CD4-positive, alpha-beta T cell (primary cell): ENCODE data around the gene FUT8. TPM values are rescaled to one million over a fixed set of nuclear protein-coding genes. Genes with fewer than 3 reads are reported as not detected.

ENCODE experiments used
- ATAC-seq: fragments of 200-7000 bp; cut with Tn5 transposase; one replicate; pipeline ENCODE4 v1.10.0; 2022; ENCODE audit warnings: mild to moderate bottlenecking; ENCODE audit not compliant: poor library complexity
- CTCF ChIA-PET: fragments of 350-600 bp; sonication (Branson Sonifier 250); formaldehyde crosslinking; loops from one replicate; lab custom pipeline; 2021; ENCODE audit warnings: antibody characterized with exemption, inconsistent platforms; lab: Charles Lee
- POLR2A ChIA-PET: fragments of 350-600 bp; sonication (Branson Sonifier 250); formaldehyde crosslinking; loops from one replicate; lab custom pipeline; 2021; ENCODE audit warnings: antibody characterized with exemption, inconsistent platforms; lab: Charles Lee
- DNase-seq, 14 experiments: peaks; one replicate each; pipeline ENCODE4 v3.0.0-alpha.2; 2013 to 2020; ENCODE audit warnings: mixed read lengths in 2 of 14
- H3K27ac ChIP-seq, 2 donors: one replicate each; pipeline versions ENCODE4 v1.5.1 to v1.7.0; 2013; ENCODE audit warnings: low read length in 2 of 2, low read depth in 1 of 2, mild to moderate bottlenecking in 1 of 2
- H3K27me3 ChIP-seq, 2 experiments: 1 replicate in 1 of 2; 2 replicates in 1 of 2; pipeline versions ENCODE4 v1.6.1 to v1.7.0; 2013; ENCODE audit warnings: low read length in 2 of 2, control low read depth in 1 of 2, mild to moderate bottlenecking in 1 of 2, moderate library complexity in 1 of 2; ENCODE audit not compliant: insufficient read depth in 2 of 2, control insufficient read depth in 1 of 2
- H3K36me3 ChIP-seq: one replicate; pipeline ENCODE4 v1.6.1; 2013; ENCODE audit warnings: low read length, control low read depth; ENCODE audit not compliant: insufficient read depth
- H3K4me1 ChIP-seq: one replicate; pipeline ENCODE4 v1.6.1; 2013; ENCODE audit warnings: low read length, control low read depth; ENCODE audit not compliant: insufficient read depth
- H3K4me3 ChIP-seq: one replicate; pipeline ENCODE4 v1.5.1; 2013; ENCODE audit warnings: mild to moderate bottlenecking, low read length, moderate library complexity
- H3K9me3 ChIP-seq, 2 experiments: 1 replicate in 1 of 2; 2 replicates in 1 of 2; pipeline versions ENCODE4 v1.6.1 to v1.7.0; 2013; ENCODE audit warnings: low read length in 2 of 2, mild to moderate bottlenecking in 2 of 2, control low read depth in 1 of 2, moderate library complexity in 1 of 2; ENCODE audit not compliant: control insufficient read depth in 1 of 2, insufficient read depth in 1 of 2
- H3K27ac Mint-ChIP-seq: one replicate; pipeline ENCODE4 v1.8.0; 2020; ENCODE audit warnings: mixed read lengths
- H3K27me3 Mint-ChIP-seq: one replicate; pipeline ENCODE4 v1.8.0; 2021; ENCODE audit warnings: mixed read lengths
- H3K36me3 Mint-ChIP-seq: one replicate; pipeline ENCODE4 v1.8.0; 2021; ENCODE audit warnings: low read depth, mixed read lengths
- H3K4me1 Mint-ChIP-seq: one replicate; pipeline ENCODE4 v1.8.0; 2021; ENCODE audit warnings: low read depth, mixed read lengths
- H3K4me3 Mint-ChIP-seq: one replicate; pipeline ENCODE4 v1.8.0; 2020; ENCODE audit warnings: mild to moderate bottlenecking, mixed read lengths
- H3K9me3 Mint-ChIP-seq: one replicate; pipeline ENCODE4 v1.8.0; 2020; ENCODE audit warnings: mixed read lengths
- intact Hi-C, 2 experiments: fragments of 100-400 bp; cut with DNase I in 1 of 2; cut with micrococcal nuclease in 1 of 2; formaldehyde crosslinking; loops; one replicate each; pipeline versions ENCODE4 v1.15.1 to v1.9.0; 2023 to 2025; cut with DNase I, micrococcal nuclease
- total RNA-seq, 174 experiments: library from RNA in 2 of 174; stranded (reverse) in 2 of 174; gene quantifications; one replicate each; pipeline ENCODE4 v1.2.3 and lab custom pipeline; 2021 to 2026
- TF ChIP-seq, protein P1 (sequence below): fragments of 200-600 bp; IDR thresholded peaks from one replicate; pipeline ENCODE4 v1.8.0; 2022; ENCODE audit warnings: antibody characterized with exemption, mild to moderate bottlenecking

Gene FUT8
- total RNA-seq, 2 experiments from 2014 or later = 31.3 to 39.1 TPM

DNA sequence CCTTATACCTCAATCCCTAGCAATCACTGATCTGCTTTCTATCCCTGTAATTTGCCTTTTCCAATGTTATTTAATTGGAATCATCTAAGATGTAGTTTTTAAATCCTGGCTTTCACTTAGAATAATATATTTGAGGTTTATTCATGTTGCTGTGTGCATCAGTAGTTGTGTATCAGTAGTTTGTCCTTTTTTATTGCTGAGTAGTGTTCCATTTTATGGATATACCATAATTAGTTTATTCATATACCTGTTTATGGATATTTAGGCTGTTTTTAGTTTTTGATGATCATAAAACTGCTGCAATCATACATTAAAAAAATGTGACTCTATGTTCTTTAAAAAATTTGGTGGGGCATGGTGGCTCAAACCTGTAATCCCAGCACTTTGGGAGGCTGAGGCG, 43.7 kb downstream of the FUT8 start:
- no peak overlapping the region for H3K27ac Mint-ChIP-seq
- H3K4me1 Mint-ChIP-seq = peaks cover 39% of the 10 kb centered on the region

DNA sequence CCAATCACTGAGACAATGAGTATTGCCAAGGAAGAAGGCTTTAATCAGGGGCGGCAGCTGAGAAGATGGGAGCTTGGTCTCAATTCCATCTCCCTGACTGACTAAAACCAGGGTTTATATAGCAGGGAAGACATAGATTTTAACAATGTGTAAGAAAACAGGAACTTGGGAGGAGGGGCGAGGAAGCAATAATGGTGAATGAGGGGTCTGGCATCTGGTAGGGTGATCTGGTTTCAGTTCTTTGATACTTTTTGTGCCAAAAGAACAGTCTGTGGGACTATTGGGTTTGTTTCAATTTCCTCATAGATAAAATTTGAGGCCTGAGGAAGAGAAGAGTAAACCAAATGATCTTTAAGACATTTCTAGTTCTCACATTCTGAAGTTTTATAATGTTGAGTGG, 49.2 kb downstream of the FUT8 start:
- Histone ChIP-seq H3K36me3 (peaks cover 15% of the 10 kb centered on the region), H3K27me3 (no peaks in the 10 kb centered on the region), H3K4me3 (no peak overlapping the region), H3K27ac (no peak overlapping the region), H3K9me3 (no peaks in the 10 kb centered on the region), H3K4me1 (peaks cover 3% of the 10 kb centered on the region)
- Mint-ChIP-seq H3K9me3 (no peaks in the 10 kb centered on the region), H3K4me1 (peaks cover 46% of the 10 kb centered on the region), H3K4me3 (no peak overlapping the region), H3K36me3 (peaks cover 66% of the 10 kb centered on the region), H3K27ac (peak overlapping the region; percentile 2), H3K27me3 (no peaks in the 10 kb centered on the region)
- TF ChIP-seq, protein P1, sequence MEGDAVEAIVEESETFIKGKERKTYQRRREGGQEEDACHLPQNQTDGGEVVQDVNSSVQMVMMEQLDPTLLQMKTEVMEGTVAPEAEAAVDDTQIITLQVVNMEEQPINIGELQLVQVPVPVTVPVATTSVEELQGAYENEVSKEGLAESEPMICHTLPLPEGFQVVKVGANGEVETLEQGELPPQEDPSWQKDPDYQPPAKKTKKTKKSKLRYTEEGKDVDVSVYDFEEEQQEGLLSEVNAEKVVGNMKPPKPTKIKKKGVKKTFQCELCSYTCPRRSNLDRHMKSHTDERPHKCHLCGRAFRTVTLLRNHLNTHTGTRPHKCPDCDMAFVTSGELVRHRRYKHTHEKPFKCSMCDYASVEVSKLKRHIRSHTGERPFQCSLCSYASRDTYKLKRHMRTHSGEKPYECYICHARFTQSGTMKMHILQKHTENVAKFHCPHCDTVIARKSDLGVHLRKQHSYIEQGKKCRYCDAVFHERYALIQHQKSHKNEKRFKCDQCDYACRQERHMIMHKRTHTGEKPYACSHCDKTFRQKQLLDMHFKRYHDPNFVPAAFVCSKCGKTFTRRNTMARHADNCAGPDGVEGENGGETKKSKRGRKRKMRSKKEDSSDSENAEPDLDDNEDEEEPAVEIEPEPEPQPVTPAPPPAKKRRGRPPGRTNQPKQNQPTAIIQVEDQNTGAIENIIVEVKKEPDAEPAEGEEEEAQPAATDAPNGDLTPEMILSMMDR = no peak
- DNase-seq = no peak
- no peak for ATAC-seq
- ChIA-PET CTCF (no interaction called here), POLR2A (no interaction called here)
- intact Hi-C loops = no loop called here

More for the DNA sequence above, 43.7 kb downstream of the FUT8 start:
- no peak for DNase-seq
- ChIA-PET CTCF (no interaction called here), POLR2A (no interaction called here)
- Histone ChIP-seq H3K4me3 (no peak overlapping the region), H3K9me3 (peaks cover 3 to 11% of the 10 kb centered on the region in 2 experiments), H3K36me3 (peaks cover 27% of the 10 kb centered on the region), H3K27ac (no peak overlapping the region), H3K27me3 (no peaks in the 10 kb centered on the region), H3K4me1 (no peaks in the 10 kb centered on the region)
- Mint-ChIP-seq H3K4me3 (no peak overlapping the region), H3K36me3 (peaks cover 87% of the 10 kb centered on the region), H3K9me3 (peaks cover 5% of the 10 kb centered on the region), H3K27me3 (no peaks in the 10 kb centered on the region)
- no peak for ATAC-seq
- intact Hi-C loops = no loop called here
- TF ChIP-seq, protein P1 = no peak

DNA sequence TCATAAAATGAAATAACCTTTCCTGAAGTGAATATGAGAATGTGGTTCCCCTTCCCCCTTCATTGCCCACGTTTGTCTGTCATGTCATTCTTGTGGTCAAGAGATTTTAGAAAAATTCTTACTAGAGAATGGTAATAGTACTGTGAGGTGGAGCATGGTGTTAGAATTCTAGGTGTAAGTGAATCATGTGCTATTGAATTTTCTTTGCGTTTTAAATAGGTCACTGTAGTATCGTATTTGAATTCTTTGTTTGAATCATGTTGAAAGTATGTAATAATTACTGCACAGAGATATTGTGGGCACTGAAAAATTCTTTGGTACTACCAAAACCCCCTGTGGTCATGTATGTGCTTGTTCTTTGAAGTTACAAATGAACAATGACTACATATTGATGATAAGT, 49.9 kb downstream of the FUT8 start:
- Histone ChIP-seq H3K4me1 (peaks cover 3% of the 10 kb centered on the region), H3K4me3 (no peak overlapping the region), H3K9me3 (no peaks in the 10 kb centered on the region), H3K27me3 (no peaks in the 10 kb centered on the region), H3K36me3 (peaks cover 11% of the 10 kb centered on the region), H3K27ac (no peak overlapping the region)
- TF ChIP-seq, protein P1 = no peak
- Mint-ChIP-seq H3K27ac (no peak overlapping the region), H3K4me3 (no peak overlapping the region), H3K27me3 (no peaks in the 10 kb centered on the region), H3K36me3 (peaks cover 60% of the 10 kb centered on the region), H3K4me1 (peaks cover 46% of the 10 kb centered on the region), H3K9me3 (no peaks in the 10 kb centered on the region)
- DNase-seq (no peak), ATAC-seq (no peak)
- intact Hi-C loops = no loop called here
- CTCF ChIA-PET = no interaction called here
- POLR2A ChIA-PET = no interaction called here
